Loucy (cell line): ENCODE measurements around the gene CTAGE6.

ENCODE experiments used
- EZH2phosphoT487 ChIP-seq: fragments of 200-600 bp; IDR thresholded peaks from 2 replicates; pipeline ENCODE4 v1.6.1; 2018; ENCODE audit warnings: antibody characterized with exemption, mild to moderate bottlenecking, moderate library complexity, borderline replicate concordance
- TF ChIP-seq, protein P1 (sequence below): fragments of 200-600 bp; sonication (generic); conservative IDR thresholded peaks from 2 replicates; pipeline ENCODE4 v1.5.1; 2014; ENCODE audit warnings: mild to moderate bottlenecking, antibody characterized with exemption, low read length

DNA sequence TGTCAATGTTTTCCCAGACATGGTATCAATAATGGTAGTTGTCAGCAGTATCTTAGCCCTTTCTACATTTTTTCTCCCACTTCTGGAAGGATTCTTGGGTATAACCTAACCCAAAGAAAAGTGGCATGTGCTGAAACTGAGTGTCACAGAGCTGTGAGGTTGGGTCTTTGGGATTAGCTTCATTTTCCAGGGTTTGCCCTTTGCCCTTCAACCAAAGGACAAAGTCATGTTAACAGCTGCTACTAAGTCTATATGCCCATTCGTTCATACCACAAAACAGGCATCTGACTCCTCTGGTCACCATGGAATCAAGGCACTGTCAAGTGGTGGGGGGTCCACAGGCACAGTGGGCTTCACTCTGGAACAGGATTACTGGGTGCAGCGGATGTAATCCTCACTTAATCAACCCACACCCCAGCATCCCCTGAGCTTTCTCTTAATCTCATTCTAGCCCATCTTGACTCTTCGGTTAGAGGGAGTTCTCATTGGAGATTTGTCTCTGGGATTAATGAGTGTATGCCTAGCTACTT, 29.1 kb downstream of the CTAGE6 start:
- TF ChIP-seq, protein P1, sequence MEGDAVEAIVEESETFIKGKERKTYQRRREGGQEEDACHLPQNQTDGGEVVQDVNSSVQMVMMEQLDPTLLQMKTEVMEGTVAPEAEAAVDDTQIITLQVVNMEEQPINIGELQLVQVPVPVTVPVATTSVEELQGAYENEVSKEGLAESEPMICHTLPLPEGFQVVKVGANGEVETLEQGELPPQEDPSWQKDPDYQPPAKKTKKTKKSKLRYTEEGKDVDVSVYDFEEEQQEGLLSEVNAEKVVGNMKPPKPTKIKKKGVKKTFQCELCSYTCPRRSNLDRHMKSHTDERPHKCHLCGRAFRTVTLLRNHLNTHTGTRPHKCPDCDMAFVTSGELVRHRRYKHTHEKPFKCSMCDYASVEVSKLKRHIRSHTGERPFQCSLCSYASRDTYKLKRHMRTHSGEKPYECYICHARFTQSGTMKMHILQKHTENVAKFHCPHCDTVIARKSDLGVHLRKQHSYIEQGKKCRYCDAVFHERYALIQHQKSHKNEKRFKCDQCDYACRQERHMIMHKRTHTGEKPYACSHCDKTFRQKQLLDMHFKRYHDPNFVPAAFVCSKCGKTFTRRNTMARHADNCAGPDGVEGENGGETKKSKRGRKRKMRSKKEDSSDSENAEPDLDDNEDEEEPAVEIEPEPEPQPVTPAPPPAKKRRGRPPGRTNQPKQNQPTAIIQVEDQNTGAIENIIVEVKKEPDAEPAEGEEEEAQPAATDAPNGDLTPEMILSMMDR, result no peak
- no peak for TF ChIP-seq EZH2phosphoT487
